ENCODE measurements around the gene TBC1D21. TPM values are rescaled to one million over a fixed set of nuclear protein-coding genes. Genes with fewer than 3 reads are reported as not detected.

Gene TBC1D21
- total RNA-seq, 1 experiment from 2014 or later = not detected

DNA sequence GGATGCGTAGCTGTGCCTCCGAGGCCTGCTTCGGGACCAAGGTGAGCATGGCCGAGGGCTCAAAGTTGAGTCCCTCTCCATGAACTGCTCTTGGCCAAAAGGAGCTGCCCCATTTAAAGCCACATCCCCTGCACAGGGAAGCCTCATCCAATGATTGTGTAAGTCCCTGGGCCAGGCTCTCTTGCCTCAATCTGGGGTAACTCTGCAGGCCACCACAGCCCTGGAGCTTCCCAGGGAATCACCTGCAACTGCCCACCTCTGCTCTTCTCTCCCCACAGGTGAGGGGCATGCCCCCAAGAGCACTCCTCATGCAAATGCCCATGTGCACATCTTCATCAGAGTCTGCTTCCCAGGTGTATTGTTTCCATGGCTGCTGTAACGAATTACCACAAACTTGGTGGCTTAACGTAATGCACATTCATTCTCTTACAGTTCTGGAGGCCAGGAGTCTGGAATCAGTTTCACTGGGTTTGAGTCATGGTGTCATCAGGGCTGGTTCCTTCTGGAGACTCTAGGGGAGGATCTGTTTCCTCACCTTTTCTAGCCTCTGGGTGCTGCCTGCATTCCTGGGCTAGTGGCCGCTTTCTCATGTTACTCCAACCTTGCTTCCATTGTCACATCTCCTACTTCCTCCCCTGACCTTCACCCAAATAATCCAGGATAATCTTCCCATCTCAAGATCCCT lies 27.9 kb downstream of the TBC1D21 start:
- Mint-ChIP-seq H3K4me1 (peaks cover 3 to 8% of the 10 kb centered on the region in 2 experiments), H3K27me3 (ENCODE audit: low read depth) (peaks cover 1% of the 10 kb centered on the region), H3K27ac (no peak overlapping the region), H3K36me3 (ENCODE audit: insufficient read depth in 1 of 3, low read depth in 3 of 3) (no peaks in the 10 kb centered on the region; a peak in 1 of 7 replicates), H3K9me3 (peaks cover 0 to 4% of the 10 kb centered on the region in 2 experiments; a peak in 2 of 5 replicates), H3K4me3 (no peak overlapping the region)
- Histone ChIP-seq H3K27ac (ENCODE audit: insufficient read length, low read depth, low read length) (no peak overlapping the region), H2BK12ac (ENCODE audit: insufficient read length, low read depth, low read length) (no peak overlapping the region), H3K23me2 (ENCODE audit: insufficient read length, low read depth, low read length, poor library complexity, severe bottlenecking) (no peaks in the 10 kb centered on the region), H3K4me2 (ENCODE audit: insufficient read depth, insufficient read length, low read length) (no peak overlapping the region), H2AFZ (ENCODE audit: low read length) (no peak overlapping the region), H3T11ph (ENCODE audit: low read length) (no peak overlapping the region), H3K56ac (ENCODE audit: insufficient read length, low read depth, low read length) (no peak overlapping the region), H4K20me1 (ENCODE audit: control insufficient read depth, insufficient read depth, insufficient read length) (no peaks in the 10 kb centered on the region), H3K79me1 (ENCODE audit: insufficient read depth, low read depth, low read length, poor library complexity, severe bottlenecking) (no peaks in the 10 kb centered on the region), H3K27me3 (ENCODE audit: insufficient read depth, low read length) (no peaks in the 10 kb centered on the region), H2BK5ac (ENCODE audit: insufficient read length, low read length) (no peak overlapping the region), H3K14ac (ENCODE audit: insufficient read depth, low read length) (no peak overlapping the region), H4K5ac (ENCODE audit: insufficient read length, low read depth, low read length) (no peak overlapping the region), H3K23ac (ENCODE audit: insufficient read length, low read depth, low read length) (no peak overlapping the region), H3K9me3 (ENCODE audit: control insufficient read depth, low read depth, low read length) (no peaks in the 10 kb centered on the region), H3K79me2 (ENCODE audit: insufficient read depth, low read length) (no peaks in the 10 kb centered on the region), H3K18ac (ENCODE audit: insufficient read length, low read depth, low read length) (no peak overlapping the region), H2BK120ac (ENCODE audit: low read depth, low read length, poor library complexity, severe bottlenecking) (no peak overlapping the region), H2AK5ac (ENCODE audit: insufficient read length, low read length) (no peak overlapping the region), H3K9ac (ENCODE audit: extremely low read depth, insufficient read length, low read length) (no peak overlapping the region), H3K4ac (ENCODE audit: low read depth, low read length) (no peak overlapping the region), H3K4me1 (ENCODE audit: insufficient read depth, low read length) (no peaks in the 10 kb centered on the region), H4K91ac (ENCODE audit: insufficient read length, low read depth, low read length) (no peak overlapping the region), H2BK20ac (ENCODE audit: low read depth, low read length, poor library complexity, severe bottlenecking) (no peak overlapping the region), H2BK15ac (ENCODE audit: low read depth, low read length) (no peak overlapping the region), H4K8ac (replicated peaks; ENCODE audit: insufficient read length, low read depth, low read length) (no peak overlapping the region)
- no peak for TF ChIP-seq CTCF (conservative IDR thresholded peaks at IDR 0.05)
- no CpG with 5 or more reads among the region's 7 CpGs for WGBS (ENCODE audit: extremely low coverage, insufficient read length, low lambda C conversion rate)
- no peak for DNase-seq

Measured in H9 (cell line).